WERI-Rb-1 (cell line): ENCODE measurements around the gene CCM2L.

Source experiments
- DNase-seq: peaks from one replicate; pipeline ENCODE4 v3.0.0-alpha.2; 2020
- H3K27ac ChIP-seq: fragments of 250-450 bp; sonication (Bioruptor Pico); 2 replicates; pipeline ENCODE4 v1.5.1; 2020; ENCODE audit warnings: mild to moderate bottlenecking, moderate library complexity
- H3K27me3 ChIP-seq: fragments of 250-450 bp; sonication (Bioruptor Pico); 2 replicates; pipeline ENCODE4 v1.5.1; 2021; ENCODE audit warnings: mild to moderate bottlenecking, low read depth, moderate library complexity; ENCODE audit not compliant: insufficient read depth, severe bottlenecking
- H3K36me3 ChIP-seq: fragments of 250-450 bp; sonication (Bioruptor Pico); 2 replicates; pipeline ENCODE4 v1.5.1; 2020; ENCODE audit warnings: mild to moderate bottlenecking, moderate library complexity
- H3K4me3 ChIP-seq: 2 replicates; pipeline ENCODE4 v1.5.1; 2011; ENCODE audit warnings: low read depth, mild to moderate bottlenecking, control low read depth, low read length
- H3K9me3 ChIP-seq: fragments of 250-450 bp; sonication (Bioruptor Pico); 2 replicates; pipeline ENCODE4 v1.5.1; 2021; ENCODE audit warnings: mild to moderate bottlenecking, moderate library complexity; ENCODE audit not compliant: severe bottlenecking
- TF ChIP-seq, protein P1 (sequence below): IDR thresholded peaks from 2 replicates; pipeline ENCODE4 v1.5.1; 2011; ENCODE audit warnings: low read depth, mild to moderate bottlenecking, control low read depth, inconsistent platforms, low read length

Gene CCM2L

DNA sequence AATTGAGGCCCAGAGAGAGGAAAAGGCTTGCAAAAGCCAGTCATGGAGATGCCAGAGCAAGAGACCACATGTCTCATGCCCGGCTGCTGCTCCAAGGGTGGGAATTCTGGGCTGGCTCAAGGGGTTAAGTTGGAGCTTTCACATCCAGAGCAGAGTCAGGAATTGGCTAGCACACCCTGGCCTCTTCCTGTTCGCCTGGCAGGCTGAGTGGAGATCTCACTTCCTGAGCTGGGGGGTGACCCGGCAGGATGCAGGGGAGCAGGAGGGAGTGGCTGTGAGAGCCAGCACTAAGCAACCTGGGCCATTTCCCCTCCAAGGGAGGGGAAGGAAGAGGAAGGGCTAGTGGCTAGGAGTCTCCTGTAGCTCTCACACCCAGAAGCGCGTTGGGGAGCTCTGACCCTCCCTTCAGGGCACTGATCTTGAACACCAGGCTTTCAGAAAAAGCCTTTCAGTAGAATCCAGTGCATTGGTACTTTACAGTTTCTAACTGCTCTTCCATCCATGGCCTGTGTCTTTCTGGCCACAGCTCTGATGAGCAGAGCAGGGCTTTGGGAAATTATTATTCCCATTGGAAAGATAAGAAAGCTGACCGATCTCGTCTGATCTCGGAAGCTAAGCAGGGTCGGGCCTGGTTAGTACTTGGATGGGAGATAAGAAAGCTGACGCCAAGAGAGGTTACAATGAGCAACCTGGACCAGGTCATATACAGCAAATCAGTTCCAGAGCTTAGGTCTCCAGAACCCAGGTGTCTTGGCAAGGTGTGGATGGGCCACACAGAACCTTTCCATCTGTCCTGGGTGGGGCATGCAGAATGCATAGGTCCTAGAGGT, 2.2 kb upstream of the CCM2L start:
- TF ChIP-seq, protein P1, sequence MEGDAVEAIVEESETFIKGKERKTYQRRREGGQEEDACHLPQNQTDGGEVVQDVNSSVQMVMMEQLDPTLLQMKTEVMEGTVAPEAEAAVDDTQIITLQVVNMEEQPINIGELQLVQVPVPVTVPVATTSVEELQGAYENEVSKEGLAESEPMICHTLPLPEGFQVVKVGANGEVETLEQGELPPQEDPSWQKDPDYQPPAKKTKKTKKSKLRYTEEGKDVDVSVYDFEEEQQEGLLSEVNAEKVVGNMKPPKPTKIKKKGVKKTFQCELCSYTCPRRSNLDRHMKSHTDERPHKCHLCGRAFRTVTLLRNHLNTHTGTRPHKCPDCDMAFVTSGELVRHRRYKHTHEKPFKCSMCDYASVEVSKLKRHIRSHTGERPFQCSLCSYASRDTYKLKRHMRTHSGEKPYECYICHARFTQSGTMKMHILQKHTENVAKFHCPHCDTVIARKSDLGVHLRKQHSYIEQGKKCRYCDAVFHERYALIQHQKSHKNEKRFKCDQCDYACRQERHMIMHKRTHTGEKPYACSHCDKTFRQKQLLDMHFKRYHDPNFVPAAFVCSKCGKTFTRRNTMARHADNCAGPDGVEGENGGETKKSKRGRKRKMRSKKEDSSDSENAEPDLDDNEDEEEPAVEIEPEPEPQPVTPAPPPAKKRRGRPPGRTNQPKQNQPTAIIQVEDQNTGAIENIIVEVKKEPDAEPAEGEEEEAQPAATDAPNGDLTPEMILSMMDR, result no peak
- no peak for DNase-seq
- H3K27me3 ChIP-seq, result no peaks in the 10 kb centered on the region

GRCh38 chr20:32009564-32009963, 674 bp upstream of the CCM2L start:
- Histone ChIP-seq H3K27me3 (no peaks in the 10 kb centered on the region), H3K36me3 (no peaks in the 10 kb centered on the region), H3K9me3 (no peaks in the 10 kb centered on the region), H3K27ac (no peak overlapping the region), H3K4me3 (no peak overlapping the region)
- TF ChIP-seq, protein P1, result no peak
- DNase-seq, result no peak

More for the DNA sequence above, 2.2 kb upstream of the CCM2L start:
- peak overlapping the region; percentile 61; the same call in 1 of the 2 replicates for H3K27ac ChIP-seq
- no peak overlapping the region for H3K4me3 ChIP-seq
- H3K9me3 ChIP-seq, result no peaks in the 10 kb centered on the region
- no peaks in the 10 kb centered on the region for H3K36me3 ChIP-seq

DNA sequence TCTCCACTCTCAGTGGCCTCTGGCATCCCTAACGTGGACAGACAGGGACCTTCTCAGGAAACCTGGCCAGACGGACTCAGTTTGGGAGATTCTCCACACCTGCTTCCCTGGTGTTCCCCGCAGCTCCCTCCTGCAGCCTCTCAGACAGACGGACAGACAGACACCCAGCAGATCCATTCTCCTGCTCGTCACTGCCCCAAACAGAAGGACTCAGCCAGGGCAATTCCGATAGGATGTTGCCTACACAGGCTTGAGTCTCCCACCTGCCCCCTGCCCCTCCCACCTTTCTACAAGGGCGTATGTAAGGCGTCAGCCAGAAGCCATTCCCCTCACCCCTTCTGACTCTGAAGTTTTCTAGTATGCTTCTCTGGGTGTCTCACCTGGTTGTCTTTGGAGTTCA, 428 bp downstream of the CCM2L start:
- Histone ChIP-seq H3K9me3 (no peaks in the 10 kb centered on the region), H3K4me3 (no peak overlapping the region), H3K27me3 (no peaks in the 10 kb centered on the region), H3K27ac (no peak overlapping the region), H3K36me3 (no peaks in the 10 kb centered on the region)
- DNase-seq, result no peak
- TF ChIP-seq, protein P1, result no peak

GRCh38 chr20:32012159-32012688, 2.0 kb downstream of the CCM2L start:
- Histone ChIP-seq H3K27ac (no peak overlapping the region), H3K9me3 (no peaks in the 10 kb centered on the region), H3K36me3 (no peaks in the 10 kb centered on the region), H3K4me3 (no peak overlapping the region), H3K27me3 (no peaks in the 10 kb centered on the region)
- TF ChIP-seq, protein P1, result no peak
- no peak for DNase-seq

GRCh38 chr20:32013326-32013725, 3.1 kb downstream of the CCM2L start:
- no peaks in the 10 kb centered on the region for H3K9me3 ChIP-seq

More at GRCh38 chr20:32013326-32013725, 3.1 kb downstream of the CCM2L start:
- TF ChIP-seq, protein P1, result no peak
- no peaks in the 10 kb centered on the region for H3K36me3 ChIP-seq
- no peak overlapping the region for H3K27ac ChIP-seq
- DNase-seq, result no peak
- no peaks in the 10 kb centered on the region for H3K27me3 ChIP-seq
- H3K4me3 ChIP-seq, result no peak overlapping the region
